Measurements from ENCODE around the gene EVI5L.

DNA sequence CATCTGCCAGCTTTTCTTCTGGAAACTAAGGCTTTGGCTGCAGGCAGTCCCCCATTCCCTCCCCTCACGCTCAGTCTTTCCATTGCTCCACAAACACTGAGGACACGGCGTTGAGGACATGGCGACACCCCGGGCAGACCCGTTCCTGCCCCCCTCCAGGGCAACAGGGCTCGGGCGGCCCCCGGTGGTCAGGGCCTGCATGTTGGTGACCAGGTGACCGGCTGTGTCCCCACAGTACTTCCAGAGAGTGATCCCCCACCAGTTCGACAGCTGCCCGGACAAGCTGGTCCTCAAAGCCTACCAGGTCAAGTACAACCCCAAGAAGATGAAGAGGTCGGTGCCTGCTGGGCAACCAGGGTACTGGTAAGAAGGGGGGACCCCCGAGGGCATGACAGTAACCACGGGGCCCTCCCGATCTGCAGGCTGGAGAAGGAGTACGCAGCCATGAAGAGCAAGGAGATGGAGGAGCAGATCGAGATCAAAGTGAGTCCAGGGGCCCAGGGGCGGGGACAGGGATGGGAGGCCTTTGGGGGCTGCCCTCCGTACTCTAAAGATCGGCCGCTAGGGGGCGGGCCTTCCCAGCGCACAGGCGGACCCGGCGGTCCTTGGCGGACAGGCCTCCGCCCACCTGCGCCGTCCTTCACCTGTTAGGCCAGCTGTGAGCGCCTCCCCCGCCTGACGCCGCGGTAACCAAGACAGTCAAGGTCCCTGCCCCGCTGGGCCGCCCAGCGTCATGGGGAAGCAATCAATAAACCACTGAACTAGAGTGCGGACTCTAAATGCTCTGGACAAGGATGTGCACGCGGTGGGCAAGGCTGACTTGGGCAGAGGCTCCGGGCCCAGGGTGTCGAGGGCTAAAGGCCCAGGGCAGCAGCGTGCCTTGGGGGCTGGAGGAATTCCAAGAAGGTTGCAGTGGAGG lies 23.1 kb downstream of the EVI5L start:
- TF ChIP-seq POLR2AphosphoS5 (IDR thresholded peaks at IDR 0.05; ENCODE audit: low read depth, low read length), result no peak
- TF ChIP-seq SIN3A (conservative IDR thresholded peaks at IDR 0.05 in 1 of 2, IDR thresholded peaks at IDR 0.05 in 1 of 2; ENCODE audit: low read depth in 1 of 2, low read length in 2 of 2), result peak; percentile 83 to 95; a peak in 2 of 4 replicates
- TF ChIP-seq EP300 (IDR thresholded peaks at IDR 0.05; ENCODE audit: borderline replicate concordance in 1 of 2, low read depth in 2 of 2, low read length in 2 of 2), result no peak
- TF ChIP-seq, protein P1, sequence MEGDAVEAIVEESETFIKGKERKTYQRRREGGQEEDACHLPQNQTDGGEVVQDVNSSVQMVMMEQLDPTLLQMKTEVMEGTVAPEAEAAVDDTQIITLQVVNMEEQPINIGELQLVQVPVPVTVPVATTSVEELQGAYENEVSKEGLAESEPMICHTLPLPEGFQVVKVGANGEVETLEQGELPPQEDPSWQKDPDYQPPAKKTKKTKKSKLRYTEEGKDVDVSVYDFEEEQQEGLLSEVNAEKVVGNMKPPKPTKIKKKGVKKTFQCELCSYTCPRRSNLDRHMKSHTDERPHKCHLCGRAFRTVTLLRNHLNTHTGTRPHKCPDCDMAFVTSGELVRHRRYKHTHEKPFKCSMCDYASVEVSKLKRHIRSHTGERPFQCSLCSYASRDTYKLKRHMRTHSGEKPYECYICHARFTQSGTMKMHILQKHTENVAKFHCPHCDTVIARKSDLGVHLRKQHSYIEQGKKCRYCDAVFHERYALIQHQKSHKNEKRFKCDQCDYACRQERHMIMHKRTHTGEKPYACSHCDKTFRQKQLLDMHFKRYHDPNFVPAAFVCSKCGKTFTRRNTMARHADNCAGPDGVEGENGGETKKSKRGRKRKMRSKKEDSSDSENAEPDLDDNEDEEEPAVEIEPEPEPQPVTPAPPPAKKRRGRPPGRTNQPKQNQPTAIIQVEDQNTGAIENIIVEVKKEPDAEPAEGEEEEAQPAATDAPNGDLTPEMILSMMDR (IDR thresholded peaks at IDR 0.05; ENCODE audit: control extremely low read depth in 1 of 3, insufficient read depth in 1 of 3, low read depth in 1 of 3, low read length in 3 of 3), result peak; percentile 84 to 85 (median 85)
- no peak for TF ChIP-seq POLR2A (IDR thresholded peaks at IDR 0.05; ENCODE audit: control extremely low read depth in 1 of 2, low read depth in 2 of 2, low read length in 2 of 2)
